Omental fat pad (tissue), 4 donors: Measurements from ENCODE around the gene AHI1. TPM values are rescaled to one million over a fixed set of nuclear protein-coding genes. Genes with fewer than 3 reads are reported as not detected.

Experiments
- ATAC-seq: fragments of 150-250 bp; one replicate; pipeline ENCODE4 v1.9.1; 2016; ENCODE audit warnings: mild to moderate bottlenecking, moderate library complexity; ENCODE audit not compliant: low FRiP score
- DNase-seq: peaks from one replicate; pipeline ENCODE4 v3.0.0-alpha.2; 2019; ENCODE audit warnings: low spot score
- CTCF ChIP-seq, 3 donors: fragments of 450-650 bp; IDR thresholded peaks; one replicate each; pipeline ENCODE4 v1.5.1; 2016 to 2017; ENCODE audit warnings: antibody characterized with exemption in 3 of 3, mild to moderate bottlenecking in 3 of 3, moderate library complexity in 2 of 3
- total RNA-seq, 4 donors: library from RNA; depleted of rRNA; stranded (reverse); fragments of >200 nt; gene quantifications; one replicate each; pipeline ENCODE4 v1.1.0, GENCODE V29; 2016

The AHI1 gene
- total RNA-seq, 4 donors from 2014 or later = 26.3 to 59.3 (median 35.7) TPM

GRCh38 chr6:135258970-135259369 lies 238.6 kb downstream of the AHI1 start:
- no peak for TF ChIP-seq CTCF (IDR thresholded peaks at IDR 0.05)
- ATAC-seq (no peak), DNase-seq (no peak)

- DNase-seq = no peak
- TF ChIP-seq CTCF (IDR thresholded peaks at IDR 0.05) = no peak
- ATAC-seq = no peak
Measured at GRCh38 chr6:135257631-135258405, 239.7 kb downstream of the AHI1 start.

GRCh38 chr6:135256866-135257265 lies 240.7 kb downstream of the AHI1 start:
- TF ChIP-seq CTCF (IDR thresholded peaks at IDR 0.05) = no peak
- DNase-seq = no peak
- no peak for ATAC-seq

GRCh38 chr6:135254471-135254870 lies 243.1 kb downstream of the AHI1 start:
- no peak for TF ChIP-seq CTCF (IDR thresholded peaks at IDR 0.05)
- DNase-seq (no peak), ATAC-seq (no peak)

GRCh38 chr6:135251498-135252441 lies 245.8 kb downstream of the AHI1 start:
- ATAC-seq (no peak), DNase-seq (no peak)
- TF ChIP-seq CTCF (IDR thresholded peaks at IDR 0.05) = no peak

GRCh38 chr6:135250751-135251497 lies 246.6 kb downstream of the AHI1 start:
- TF ChIP-seq CTCF (IDR thresholded peaks at IDR 0.05) = no peak
- DNase-seq (no peak), ATAC-seq (no peak)
